Epithelial cell of esophagus (primary cell): Measurements from ENCODE around the gene MOB2.

Experiments used
- DNase-seq: peaks from one replicate; pipeline ENCODE4 v3.0.0; 2010; ENCODE audit warnings: low read depth
- H3K4me3 ChIP-seq: 2 replicates; pipeline ENCODE4 v1.5.1; 2011; ENCODE audit warnings: mild to moderate bottlenecking, low read length, control low read depth
- CTCF ChIP-seq: IDR thresholded peaks from 2 replicates; pipeline ENCODE4 v1.5.1; 2011; ENCODE audit warnings: low read depth, mild to moderate bottlenecking, low read length, control low read depth, inconsistent platforms; ENCODE audit not compliant: insufficient read depth; ENCODE audit errors: missing control alignments

MOB2 gene

GRCh38 chr11:1476940-1477736, 9.4 kb downstream of the MOB2 start:
- TF ChIP-seq CTCF = no peak

DNA sequence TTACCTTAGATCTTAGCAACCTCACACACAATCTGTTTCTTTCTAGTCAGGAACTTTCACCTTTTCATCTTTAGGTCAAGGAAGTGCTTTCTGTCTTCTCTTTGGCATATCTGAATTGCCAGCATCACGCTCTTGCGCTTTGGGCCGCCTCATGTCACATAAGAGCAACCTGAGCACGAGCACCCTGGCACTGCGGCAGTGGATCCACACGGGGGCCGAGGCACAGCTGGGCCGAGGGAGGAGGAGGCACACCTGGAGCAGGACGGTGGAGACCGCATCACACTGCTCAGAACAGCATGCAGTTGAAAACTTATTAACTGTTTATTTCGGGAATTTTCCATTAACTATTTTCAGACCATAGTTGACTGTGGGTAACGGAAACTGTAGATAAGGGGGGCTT, 10.7 kb downstream of the MOB2 start:
- no peak for TF ChIP-seq CTCF
- no peak for DNase-seq
- H3K4me3 ChIP-seq = no peak overlapping the region

More at GRCh38 chr11:1476940-1477736, 9.4 kb downstream of the MOB2 start:
- DNase-seq = no peak
- H3K4me3 ChIP-seq = no peak overlapping the region

DNA sequence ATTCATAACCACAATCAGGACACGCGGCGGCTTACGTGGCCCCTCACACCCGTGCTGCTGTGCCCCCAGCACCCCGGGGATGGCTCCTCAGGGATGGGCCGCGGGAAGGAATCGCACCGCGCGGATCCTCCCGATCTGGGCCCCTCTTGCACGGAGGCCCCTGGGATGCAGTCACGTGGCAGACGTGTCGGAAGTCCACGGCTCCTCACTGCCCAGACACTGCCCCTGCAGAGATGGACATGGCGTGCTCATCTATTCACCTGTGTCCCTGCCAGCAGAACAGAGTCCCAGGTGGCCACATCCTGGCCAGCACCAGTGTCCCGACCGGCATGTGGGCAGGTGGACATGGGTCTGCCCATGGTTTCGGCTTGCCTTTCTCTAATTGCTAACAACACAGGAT, 12.8 kb downstream of the MOB2 start:
- TF ChIP-seq CTCF = no peak
- H3K4me3 ChIP-seq = no peak overlapping the region
- DNase-seq = no peak

DNA sequence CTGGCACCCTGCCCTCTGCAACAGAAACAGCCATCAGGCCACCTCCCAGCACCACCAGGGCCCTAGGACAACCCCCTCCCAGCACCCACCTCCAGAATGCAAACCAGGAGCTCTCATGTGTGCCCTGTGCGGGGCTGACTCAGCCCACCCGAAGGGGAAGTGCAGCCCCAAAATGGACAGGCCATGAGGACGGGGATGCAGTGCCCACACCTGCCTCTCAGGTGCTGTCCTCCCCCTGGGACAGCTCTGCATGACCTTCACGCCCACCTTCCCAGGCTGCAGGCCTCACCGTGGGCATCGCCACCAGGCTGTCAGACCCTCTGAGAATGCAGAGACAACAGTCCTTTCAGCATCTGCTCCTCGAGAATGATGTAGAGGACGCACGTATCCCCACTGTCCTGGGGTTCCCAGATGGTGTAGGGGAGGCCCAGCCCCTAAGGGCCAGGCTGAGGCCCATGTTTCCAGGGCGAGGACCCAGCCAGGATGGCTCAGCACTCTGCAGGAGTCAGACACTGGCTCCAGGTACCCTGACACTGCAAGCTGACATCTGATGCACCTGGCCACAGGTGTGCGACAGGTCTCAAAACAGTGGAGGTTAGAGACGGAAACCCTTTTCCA, 13.5 kb downstream of the MOB2 start:
- no peak for TF ChIP-seq CTCF
- no peak overlapping the region for H3K4me3 ChIP-seq
- no peak for DNase-seq

DNA sequence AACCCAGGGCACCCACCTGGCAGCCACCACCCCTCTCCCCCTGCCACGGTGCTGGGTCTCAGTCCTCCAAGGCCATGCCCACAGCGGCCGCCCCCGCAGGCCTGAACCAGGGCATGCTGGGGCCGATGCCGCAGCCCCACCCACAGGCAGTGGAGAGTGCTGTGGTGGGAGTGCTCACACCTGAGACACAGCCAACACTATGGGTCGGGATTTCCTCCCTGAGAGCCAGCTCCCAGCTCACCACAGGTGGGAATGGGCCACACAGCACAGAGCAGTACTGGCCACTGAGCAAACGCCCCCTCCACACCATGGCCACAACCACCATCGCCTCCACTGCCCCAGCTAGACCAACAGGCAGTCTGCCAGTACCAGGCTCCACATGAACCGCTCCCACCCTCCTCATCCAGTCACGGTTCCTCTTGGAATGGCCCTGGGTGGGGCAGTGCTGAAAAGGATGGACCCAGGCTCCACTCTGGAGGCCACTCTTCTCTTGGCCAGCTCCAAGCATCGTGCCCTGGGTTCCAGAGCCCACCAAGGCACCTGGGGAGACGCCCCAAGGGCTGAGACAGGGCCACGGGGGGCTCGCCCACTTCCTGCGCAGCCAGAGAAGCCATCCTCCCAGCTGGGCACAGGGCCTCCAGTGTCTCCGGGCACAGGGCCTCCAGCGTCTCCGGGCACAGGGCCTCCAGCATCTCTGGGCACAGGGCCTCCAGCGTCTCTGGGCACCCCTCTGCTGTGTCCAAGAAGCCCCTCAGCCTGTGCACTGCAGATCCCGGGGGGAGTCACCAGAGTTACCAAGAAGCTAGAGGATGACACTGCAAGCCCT, 14.2 kb downstream of the MOB2 start:
- H3K4me3 ChIP-seq = no peak overlapping the region
- TF ChIP-seq CTCF = no peak
- DNase-seq = no peak

GRCh38 chr11:1471736-1472135, 14.8 kb downstream of the MOB2 start:
- H3K4me3 ChIP-seq = no peak overlapping the region
- TF ChIP-seq CTCF = no peak

More at GRCh38 chr11:1471736-1472135, 14.8 kb downstream of the MOB2 start:
- no peak for DNase-seq
